Measurements from ENCODE around the gene PARN.

DNA sequence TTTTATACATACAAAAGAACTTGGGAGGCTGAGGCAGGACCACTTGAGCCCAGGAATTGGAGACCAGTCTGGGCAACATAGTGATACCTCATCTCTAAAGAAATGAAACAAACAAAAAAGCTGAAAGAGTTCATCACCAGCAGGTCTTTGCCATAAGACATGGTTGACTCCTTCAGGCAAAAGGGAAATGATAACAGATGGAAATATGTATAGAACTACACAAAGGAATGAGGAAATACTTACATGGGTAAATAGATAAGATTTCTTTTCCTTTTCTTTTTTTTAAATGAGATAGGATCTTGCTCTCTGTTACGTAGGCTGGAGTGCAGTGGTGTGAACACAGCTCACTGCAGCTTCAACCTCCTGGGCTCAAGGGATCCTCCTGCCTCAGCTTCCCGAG lies 165.3 kb downstream of the PARN start:
- TF ChIP-seq, protein P1, sequence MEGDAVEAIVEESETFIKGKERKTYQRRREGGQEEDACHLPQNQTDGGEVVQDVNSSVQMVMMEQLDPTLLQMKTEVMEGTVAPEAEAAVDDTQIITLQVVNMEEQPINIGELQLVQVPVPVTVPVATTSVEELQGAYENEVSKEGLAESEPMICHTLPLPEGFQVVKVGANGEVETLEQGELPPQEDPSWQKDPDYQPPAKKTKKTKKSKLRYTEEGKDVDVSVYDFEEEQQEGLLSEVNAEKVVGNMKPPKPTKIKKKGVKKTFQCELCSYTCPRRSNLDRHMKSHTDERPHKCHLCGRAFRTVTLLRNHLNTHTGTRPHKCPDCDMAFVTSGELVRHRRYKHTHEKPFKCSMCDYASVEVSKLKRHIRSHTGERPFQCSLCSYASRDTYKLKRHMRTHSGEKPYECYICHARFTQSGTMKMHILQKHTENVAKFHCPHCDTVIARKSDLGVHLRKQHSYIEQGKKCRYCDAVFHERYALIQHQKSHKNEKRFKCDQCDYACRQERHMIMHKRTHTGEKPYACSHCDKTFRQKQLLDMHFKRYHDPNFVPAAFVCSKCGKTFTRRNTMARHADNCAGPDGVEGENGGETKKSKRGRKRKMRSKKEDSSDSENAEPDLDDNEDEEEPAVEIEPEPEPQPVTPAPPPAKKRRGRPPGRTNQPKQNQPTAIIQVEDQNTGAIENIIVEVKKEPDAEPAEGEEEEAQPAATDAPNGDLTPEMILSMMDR (IDR thresholded peaks at IDR 0.05): no peak
- no peak for TF ChIP-seq POLR2A (IDR thresholded peaks at IDR 0.05; ENCODE audit: low read length)
- no peak for TF ChIP-seq RCOR1 (IDR thresholded peaks at IDR 0.05; ENCODE audit: low read depth, low read length)
- TF ChIP-seq CBX2 (IDR thresholded peaks at IDR 0.05; ENCODE audit: borderline replicate concordance, low read depth): no peak
- TF ChIP-seq, protein P2, sequence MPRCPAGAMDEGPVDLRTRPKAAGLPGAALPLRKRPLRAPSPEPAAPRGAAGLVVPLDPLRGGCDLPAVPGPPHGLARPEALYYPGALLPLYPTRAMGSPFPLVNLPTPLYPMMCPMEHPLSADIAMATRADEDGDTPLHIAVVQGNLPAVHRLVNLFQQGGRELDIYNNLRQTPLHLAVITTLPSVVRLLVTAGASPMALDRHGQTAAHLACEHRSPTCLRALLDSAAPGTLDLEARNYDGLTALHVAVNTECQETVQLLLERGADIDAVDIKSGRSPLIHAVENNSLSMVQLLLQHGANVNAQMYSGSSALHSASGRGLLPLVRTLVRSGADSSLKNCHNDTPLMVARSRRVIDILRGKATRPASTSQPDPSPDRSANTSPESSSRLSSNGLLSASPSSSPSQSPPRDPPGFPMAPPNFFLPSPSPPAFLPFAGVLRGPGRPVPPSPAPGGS (IDR thresholded peaks at IDR 0.05): no peak
- TF ChIP-seq, protein P3, sequence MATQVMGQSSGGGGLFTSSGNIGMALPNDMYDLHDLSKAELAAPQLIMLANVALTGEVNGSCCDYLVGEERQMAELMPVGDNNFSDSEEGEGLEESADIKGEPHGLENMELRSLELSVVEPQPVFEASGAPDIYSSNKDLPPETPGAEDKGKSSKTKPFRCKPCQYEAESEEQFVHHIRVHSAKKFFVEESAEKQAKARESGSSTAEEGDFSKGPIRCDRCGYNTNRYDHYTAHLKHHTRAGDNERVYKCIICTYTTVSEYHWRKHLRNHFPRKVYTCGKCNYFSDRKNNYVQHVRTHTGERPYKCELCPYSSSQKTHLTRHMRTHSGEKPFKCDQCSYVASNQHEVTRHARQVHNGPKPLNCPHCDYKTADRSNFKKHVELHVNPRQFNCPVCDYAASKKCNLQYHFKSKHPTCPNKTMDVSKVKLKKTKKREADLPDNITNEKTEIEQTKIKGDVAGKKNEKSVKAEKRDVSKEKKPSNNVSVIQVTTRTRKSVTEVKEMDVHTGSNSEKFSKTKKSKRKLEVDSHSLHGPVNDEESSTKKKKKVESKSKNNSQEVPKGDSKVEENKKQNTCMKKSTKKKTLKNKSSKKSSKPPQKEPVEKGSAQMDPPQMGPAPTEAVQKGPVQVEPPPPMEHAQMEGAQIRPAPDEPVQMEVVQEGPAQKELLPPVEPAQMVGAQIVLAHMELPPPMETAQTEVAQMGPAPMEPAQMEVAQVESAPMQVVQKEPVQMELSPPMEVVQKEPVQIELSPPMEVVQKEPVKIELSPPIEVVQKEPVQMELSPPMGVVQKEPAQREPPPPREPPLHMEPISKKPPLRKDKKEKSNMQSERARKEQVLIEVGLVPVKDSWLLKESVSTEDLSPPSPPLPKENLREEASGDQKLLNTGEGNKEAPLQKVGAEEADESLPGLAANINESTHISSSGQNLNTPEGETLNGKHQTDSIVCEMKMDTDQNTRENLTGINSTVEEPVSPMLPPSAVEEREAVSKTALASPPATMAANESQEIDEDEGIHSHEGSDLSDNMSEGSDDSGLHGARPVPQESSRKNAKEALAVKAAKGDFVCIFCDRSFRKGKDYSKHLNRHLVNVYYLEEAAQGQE (IDR thresholded peaks at IDR 0.05): no peak
- TF ChIP-seq KDM5A (IDR thresholded peaks at IDR 0.05): no peak
- TF ChIP-seq, protein P4, sequence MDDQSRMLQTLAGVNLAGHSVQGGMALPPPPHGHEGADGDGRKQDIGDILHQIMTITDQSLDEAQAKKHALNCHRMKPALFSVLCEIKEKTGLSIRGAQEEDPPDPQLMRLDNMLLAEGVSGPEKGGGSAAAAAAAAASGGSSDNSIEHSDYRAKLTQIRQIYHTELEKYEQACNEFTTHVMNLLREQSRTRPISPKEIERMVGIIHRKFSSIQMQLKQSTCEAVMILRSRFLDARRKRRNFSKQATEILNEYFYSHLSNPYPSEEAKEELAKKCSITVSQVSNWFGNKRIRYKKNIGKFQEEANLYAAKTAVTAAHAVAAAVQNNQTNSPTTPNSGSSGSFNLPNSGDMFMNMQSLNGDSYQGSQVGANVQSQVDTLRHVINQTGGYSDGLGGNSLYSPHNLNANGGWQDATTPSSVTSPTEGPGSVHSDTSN (IDR thresholded peaks at IDR 0.05): no peak
- no peak for TF ChIP-seq SREBF2 (IDR thresholded peaks at IDR 0.05)
- TF ChIP-seq PHF8 (IDR thresholded peaks at IDR 0.05; ENCODE audit: borderline replicate concordance, low read depth): no peak
